Measurements from ENCODE around the gene FGF12.

DNA sequence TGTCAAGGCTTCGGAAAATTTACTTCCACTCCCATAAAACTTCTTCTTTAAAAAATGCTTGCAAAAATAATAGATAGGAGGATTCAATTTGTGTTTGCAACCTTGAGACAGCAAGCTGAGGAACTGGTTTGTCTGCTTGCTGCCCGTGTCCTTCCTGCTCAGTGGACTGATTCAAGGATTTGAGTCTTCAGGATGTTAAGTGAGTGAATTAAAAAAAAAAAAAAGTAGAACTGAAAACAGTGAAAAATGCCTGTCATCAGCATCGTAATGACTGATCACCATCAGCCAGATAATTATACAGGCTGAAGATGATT is 453.7 kb downstream of the FGF12 start:
- no peak for TF ChIP-seq CTCF (IDR thresholded peaks at IDR 0.05)
- no peak for TF ChIP-seq POLR2A (IDR thresholded peaks at IDR 0.05)
